Measurements from ENCODE around the gene CFH. TPM values are rescaled to one million over a fixed set of nuclear protein-coding genes. Genes with fewer than 3 reads are reported as not detected.
"Not testable (repeated sequence)": the region's sequence is repeated elsewhere in the genome, so short reads cannot be mapped to it uniquely, and the experiment has no call there.

The CFH gene
- total RNA-seq, 1 donor from 2014 or later = 24.0 TPM

GRCh38 chr1:196638466-196638865 lies 13.4 kb upstream of the CFH start:
- Mint-ChIP-seq H3K36me3 (ENCODE audit: low read depth) (peaks cover 3% of the 10 kb centered on the region), H3K27ac (ENCODE audit: unreplicated experiment) (no peak overlapping the region)
- TF ChIP-seq CTCF (IDR thresholded peaks at IDR 0.05) = no peak

GRCh38 chr1:196639291-196639690 lies 12.6 kb upstream of the CFH start:
- H3K4me3 Mint-ChIP-seq (ENCODE audit: unreplicated experiment); H3K36me3 Mint-ChIP-seq (ENCODE audit: low read depth); H3K4me1 Mint-ChIP-seq (ENCODE audit: low read depth); H3K27me3 Mint-ChIP-seq (ENCODE audit: low read depth); H3K27ac Mint-ChIP-seq (ENCODE audit: unreplicated experiment); DNase-seq (ENCODE audit: low spot score); H3K9me3 Mint-ChIP-seq (ENCODE audit: low read depth): not testable (repeated sequence)

More at GRCh38 chr1:196638466-196638865, 13.4 kb upstream of the CFH start:
- Mint-ChIP-seq H3K4me1 (ENCODE audit: low read depth) (no peaks in the 10 kb centered on the region), H3K4me3 (ENCODE audit: unreplicated experiment) (no peak overlapping the region), H3K27me3 (ENCODE audit: low read depth) (peaks cover 3% of the 10 kb centered on the region), H3K9me3 (ENCODE audit: low read depth) (peaks cover 12% of the 10 kb centered on the region)
- no peak for DNase-seq (ENCODE audit: low spot score)

- no peak for TF ChIP-seq CTCF (IDR thresholded peaks at IDR 0.05)
- no peak for DNase-seq (ENCODE audit: low spot score)
- Mint-ChIP-seq H3K4me1 (ENCODE audit: low read depth) (no peaks in the 10 kb centered on the region), H3K27ac (ENCODE audit: unreplicated experiment) (no peak overlapping the region), H3K9me3 (ENCODE audit: low read depth) (no peaks in the 10 kb centered on the region), H3K4me3 (ENCODE audit: unreplicated experiment) (no peak overlapping the region), H3K36me3 (ENCODE audit: low read depth) (peaks cover 2% of the 10 kb centered on the region), H3K27me3 (ENCODE audit: low read depth) (peaks cover 6% of the 10 kb centered on the region)
Measured at GRCh38 chr1:196640976-196641375, 10.9 kb upstream of the CFH start.

GRCh38 chr1:196649990-196650389 lies 1.9 kb upstream of the CFH start:
- H3K9me3 Mint-ChIP-seq (ENCODE audit: low read depth) = no peaks in the 10 kb centered on the region
- peaks cover 22% of the 10 kb centered on the region for H3K4me1 Mint-ChIP-seq (ENCODE audit: low read depth)
- H3K36me3 Mint-ChIP-seq (ENCODE audit: low read depth) = no peaks in the 10 kb centered on the region
- H3K27me3 Mint-ChIP-seq (ENCODE audit: low read depth) = peaks cover under 1% of the 10 kb centered on the region
- H3K4me3 Mint-ChIP-seq (ENCODE audit: unreplicated experiment) = no peak overlapping the region
- H3K27ac Mint-ChIP-seq (ENCODE audit: unreplicated experiment) = no peak overlapping the region
- no peak for TF ChIP-seq CTCF (IDR thresholded peaks at IDR 0.05)
- no peak for DNase-seq (ENCODE audit: low spot score)

GRCh38 chr1:196650403-196650802 lies 1.4 kb upstream of the CFH start:
- Mint-ChIP-seq H3K36me3 (ENCODE audit: low read depth) (no peaks in the 10 kb centered on the region), H3K4me3 (ENCODE audit: unreplicated experiment) (no peak overlapping the region), H3K27ac (ENCODE audit: unreplicated experiment) (no peak overlapping the region), H3K4me1 (ENCODE audit: low read depth) (peaks cover 22% of the 10 kb centered on the region), H3K9me3 (ENCODE audit: low read depth) (no peaks in the 10 kb centered on the region), H3K27me3 (ENCODE audit: low read depth) (no peaks in the 10 kb centered on the region)
- no peak for TF ChIP-seq CTCF (IDR thresholded peaks at IDR 0.05)
- DNase-seq (ENCODE audit: low spot score) = no peak

- H3K27me3 Mint-ChIP-seq (ENCODE audit: low read depth) = no peaks in the 10 kb centered on the region
- no peaks in the 10 kb centered on the region for H3K36me3 Mint-ChIP-seq (ENCODE audit: low read depth)
- H3K4me3 Mint-ChIP-seq (ENCODE audit: unreplicated experiment) = peak overlapping the region; percentile 62
- peaks cover 25% of the 10 kb centered on the region for H3K4me1 Mint-ChIP-seq (ENCODE audit: low read depth)
- H3K9me3 Mint-ChIP-seq (ENCODE audit: low read depth) = peaks cover 2% of the 10 kb centered on the region
- TF ChIP-seq CTCF (IDR thresholded peaks at IDR 0.05) = no peak
- DNase-seq (ENCODE audit: low spot score) = no peak
- no peak overlapping the region for H3K27ac Mint-ChIP-seq (ENCODE audit: unreplicated experiment)
Measured at GRCh38 chr1:196651079-196651478, 764 bp upstream of the CFH start.

Measured in chondrocyte (in vitro differentiated cells).